HG03095 (cell line): ENCODE results near the gene TTLL5.

Experiments used
- ATAC-seq: cut with Tn5 transposase; IDR thresholded peaks from one replicate; pipeline ENCODE4 v1.9.1; 2021; ENCODE audit warnings: moderate library complexity; ENCODE audit not compliant: unreplicated experiment

Gene TTLL5

GRCh38 chr14:75660630-75661498 is at the start of gene TTLL5, which contains the start of gene ERG28:
Gene TTLL5 (plus strand): TSS chr14:75661246. CDS start chr14:75663150, 1,904 bp downstream.
Gene ERG28 (minus strand): TSS chr14:75660876. CDS start chr14:75657502, 3,374 bp downstream.
- ATAC-seq = peak; percentile 96

- ATAC-seq = no peak
Observed at GRCh38 chr14:75612157-75612556, 48.9 kb upstream of the TTLL5 start.

DNA sequence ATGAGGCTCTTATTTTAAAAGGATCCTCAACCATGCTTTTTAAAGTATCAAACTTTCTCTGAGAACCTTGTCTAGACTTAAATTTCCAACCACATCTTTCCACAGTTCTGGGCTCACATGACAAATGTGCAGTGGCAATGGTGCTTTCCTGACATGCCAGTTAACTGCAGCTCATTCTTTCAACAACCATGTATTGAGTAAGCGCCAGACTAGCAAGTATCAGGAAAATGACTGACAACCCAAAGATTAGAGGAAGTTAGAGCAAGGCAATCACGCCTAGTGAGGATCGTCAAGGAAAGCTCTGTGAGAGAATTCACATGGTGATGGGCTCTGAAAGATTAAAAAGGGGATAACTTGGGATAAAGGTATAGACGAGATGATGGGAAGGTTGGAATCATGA is 46.9 kb upstream of the TTLL5 start:
- ATAC-seq = no peak

GRCh38 chr14:75615200-75615599 is 45.8 kb upstream of the TTLL5 start:
- no peak for ATAC-seq

GRCh38 chr14:75619548-75619947 is 41.5 kb upstream of the TTLL5 start:
- no peak for ATAC-seq

- ATAC-seq = no peak
Observed at GRCh38 chr14:75625034-75625433, 36.0 kb upstream of the TTLL5 start.

DNA sequence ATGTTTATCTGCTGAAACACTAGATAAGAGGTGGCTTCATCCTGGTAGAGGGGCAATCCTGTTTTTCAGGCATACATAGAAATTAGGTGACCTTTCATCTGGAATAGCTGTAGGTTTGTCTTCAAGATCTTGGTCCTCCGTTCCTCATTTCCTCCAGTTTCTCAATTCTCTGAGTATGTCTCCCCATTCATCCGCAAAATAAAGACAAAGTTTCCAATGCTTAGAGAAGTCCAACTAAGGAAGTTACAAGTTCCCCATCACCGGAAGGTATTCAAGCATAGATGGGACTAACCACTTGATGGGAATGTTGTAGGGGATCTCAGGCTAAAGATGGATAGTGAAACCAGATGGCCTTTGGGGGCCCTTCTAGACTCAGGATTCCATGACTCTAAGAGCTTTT is 34.6 kb upstream of the TTLL5 start:
- no peak for ATAC-seq

GRCh38 chr14:75626863-75627262 is 34.2 kb upstream of the TTLL5 start:
- no peak for ATAC-seq

DNA sequence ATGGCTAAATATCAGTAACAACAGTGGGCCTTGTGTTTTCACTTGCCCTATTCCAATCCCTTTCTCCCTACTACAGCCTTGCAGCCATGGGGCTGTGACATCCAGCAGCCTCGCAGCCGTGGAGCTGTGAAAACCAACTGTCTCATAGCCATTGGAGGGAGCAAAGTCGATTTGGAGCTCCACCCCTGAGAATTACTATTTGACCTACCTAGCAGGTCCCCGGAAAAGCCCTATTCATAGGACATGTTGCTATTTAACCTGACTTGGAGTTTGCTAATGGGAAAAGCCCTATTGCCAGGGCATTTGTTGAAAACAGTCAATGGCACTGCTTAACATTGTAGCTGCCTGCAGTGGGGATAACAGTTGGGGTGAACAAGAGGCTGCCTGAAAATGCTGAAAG is 33.6 kb upstream of the TTLL5 start:
- no peak for ATAC-seq

DNA sequence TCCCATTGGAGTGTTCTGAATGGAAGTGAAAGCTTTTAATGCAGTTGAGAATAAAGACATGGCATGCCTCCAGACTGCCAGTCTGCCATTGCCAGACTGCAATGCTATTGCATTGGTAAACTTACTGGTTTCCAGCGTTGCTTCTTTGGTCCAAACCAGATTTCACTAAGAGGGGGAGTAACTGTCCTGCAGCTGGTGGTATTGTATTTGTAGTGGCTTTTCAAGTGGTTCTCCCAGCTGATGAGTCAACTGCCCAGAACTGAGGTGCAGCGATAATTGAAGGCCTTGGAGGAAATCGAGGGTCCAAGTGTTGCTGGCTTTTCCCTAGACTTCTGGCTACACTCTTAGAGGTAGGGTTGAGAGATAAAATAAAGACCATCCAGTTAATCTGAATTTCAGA is 32.2 kb upstream of the TTLL5 start:
- ATAC-seq = no peak

- ATAC-seq = no peak
Observed at GRCh38 chr14:75630695-75631452, 30.2 kb upstream of the TTLL5 start.

DNA sequence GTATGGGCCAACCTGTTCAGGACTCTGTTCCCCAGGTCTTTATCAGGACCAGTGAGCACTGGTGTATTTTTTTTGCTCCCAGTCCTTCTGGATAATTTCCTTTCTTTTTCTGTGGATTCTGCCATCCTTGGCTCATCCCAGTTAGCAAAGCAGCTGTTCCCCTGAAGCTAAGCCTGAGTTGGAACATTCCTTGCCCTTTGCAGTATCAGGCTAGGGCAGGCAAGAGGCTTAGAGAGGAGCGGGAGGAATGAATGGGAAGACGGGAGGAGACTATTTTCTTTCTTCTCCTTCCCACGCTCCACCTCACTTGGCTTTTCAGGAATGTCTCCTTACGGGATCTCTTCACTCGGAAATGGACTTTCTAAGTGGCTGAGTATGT is 29.6 kb upstream of the TTLL5 start:
- ATAC-seq = no peak

- ATAC-seq = no peak
Observed at GRCh38 chr14:75634848-75635247, 26.2 kb upstream of the TTLL5 start.

DNA sequence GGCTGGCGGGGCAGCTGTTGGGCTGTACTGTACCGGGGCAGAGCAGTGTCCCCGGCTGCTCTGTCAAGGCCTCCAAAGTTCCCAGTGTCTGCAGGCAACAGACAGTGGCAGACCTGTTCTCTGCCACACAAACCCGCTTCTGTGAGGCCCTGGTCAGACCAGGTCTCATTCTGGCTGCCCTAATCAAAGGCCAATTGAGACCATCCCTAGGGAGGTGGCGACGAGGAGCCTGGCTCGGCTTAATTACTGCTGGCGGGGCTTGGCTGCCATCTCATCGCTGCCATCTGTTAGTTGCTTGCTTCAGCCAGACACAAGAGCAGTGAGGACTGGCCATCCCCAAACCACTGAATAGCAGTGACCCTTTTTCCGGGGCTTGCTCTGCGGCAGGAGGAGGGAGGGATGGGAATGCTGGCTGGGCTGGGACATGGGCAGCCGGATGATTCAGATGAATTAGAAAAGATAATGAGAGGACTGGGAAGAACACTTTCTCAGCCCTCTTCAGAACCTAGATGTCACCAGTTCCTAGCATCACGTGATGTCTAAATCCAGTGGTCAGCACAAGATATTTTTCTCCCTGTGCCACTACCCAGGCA is 24.9 kb upstream of the TTLL5 start:
- no peak for ATAC-seq

- no peak for ATAC-seq
Observed at GRCh38 chr14:75640876-75641275, 20.2 kb upstream of the TTLL5 start.

DNA sequence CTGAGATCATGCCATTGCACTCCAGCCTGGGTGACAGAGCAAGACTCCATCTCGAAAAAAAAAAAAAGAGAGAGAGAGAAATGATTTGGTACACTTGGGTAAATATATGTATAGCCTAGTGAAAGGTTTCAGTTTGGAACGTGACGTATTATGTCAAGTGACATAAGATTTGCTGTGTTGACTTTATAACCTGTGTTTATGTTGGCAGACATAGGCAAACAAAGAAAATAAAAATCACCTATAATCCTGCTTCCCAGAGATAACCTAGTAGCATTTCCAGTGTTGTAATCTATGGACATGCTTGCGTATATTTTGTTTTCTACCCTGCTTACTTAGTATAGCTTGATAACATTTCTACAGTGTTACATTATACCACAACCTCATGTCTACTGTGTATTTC is 17.1 kb upstream of the TTLL5 start:
- ATAC-seq = no peak

DNA sequence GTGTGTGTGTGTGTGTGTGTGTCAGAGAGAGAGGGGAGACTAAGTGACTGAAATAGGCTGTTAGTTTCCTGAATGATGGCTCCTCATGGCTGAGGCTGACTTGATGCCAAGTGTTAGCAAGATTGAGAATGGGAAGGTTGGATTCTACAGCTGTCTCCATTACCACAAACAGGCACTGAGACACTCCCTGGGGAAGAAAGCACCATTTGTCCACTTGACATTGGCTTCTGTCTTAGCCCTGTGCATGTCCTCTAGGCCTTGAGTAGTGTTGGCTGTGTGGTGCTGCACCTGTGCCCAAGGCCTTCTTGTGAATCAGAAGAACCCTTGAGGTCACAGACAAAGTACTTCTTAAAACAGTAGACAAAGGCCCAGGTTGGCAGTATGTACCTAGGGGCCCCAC is 16.0 kb upstream of the TTLL5 start:
- no peak for ATAC-seq

GRCh38 chr14:75646762-75647161 is 14.3 kb upstream of the TTLL5 start:
- no peak for ATAC-seq

GRCh38 chr14:75647640-75648039 is 13.4 kb upstream of the TTLL5 start:
- ATAC-seq = no peak

DNA sequence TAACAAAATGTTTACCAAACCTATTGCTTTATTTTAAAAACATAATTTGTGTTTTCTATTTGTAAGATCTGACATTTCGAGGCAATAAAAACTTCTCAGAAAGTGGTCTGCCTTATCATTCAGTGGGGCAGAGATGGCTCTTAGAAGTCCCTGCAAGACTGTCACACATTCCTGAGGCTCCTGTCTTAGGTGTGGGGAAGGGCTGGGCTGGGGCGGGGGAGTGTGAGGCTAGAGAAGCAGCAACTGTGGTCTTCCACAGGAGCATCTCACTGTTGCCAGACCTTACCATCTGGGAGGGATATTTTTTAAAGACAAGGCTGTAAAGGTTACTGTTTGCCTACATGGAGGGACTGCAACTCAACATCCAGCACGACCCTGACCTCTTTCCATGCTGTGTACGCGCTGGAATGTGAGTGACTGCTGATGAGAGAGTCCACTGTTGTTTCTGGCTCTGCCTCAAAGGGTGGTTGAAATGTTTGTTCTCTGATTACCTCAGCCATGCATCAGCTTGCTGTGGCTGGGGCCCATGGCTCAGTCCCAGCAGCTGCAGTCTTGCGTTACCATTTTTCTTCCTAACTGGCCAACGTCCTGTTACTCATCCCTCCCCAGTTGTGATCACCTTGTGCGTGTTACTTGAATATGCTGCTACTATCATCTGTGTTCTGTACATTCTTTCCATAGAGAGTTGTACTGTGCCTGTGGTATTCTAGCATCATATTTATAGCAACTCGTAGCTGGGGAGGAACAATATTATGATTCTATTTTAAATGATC is 12.8 kb upstream of the TTLL5 start:
- no peak for ATAC-seq

GRCh38 chr14:75649337-75649736 is 11.7 kb upstream of the TTLL5 start:
- no peak for ATAC-seq
